OCI-LY1 (cell line): ENCODE results near the gene VPS37C.

Source experiments
- H2AFZ ChIP-seq: fragments of 200-600 bp; sonication (generic), shearing (Covaris generic); 2 replicates; pipeline ENCODE4 v1.6.0; 2014; ENCODE audit warnings: antibody characterized with exemption, mild to moderate bottlenecking, low read length
- H3F3A ChIP-seq: fragments of 200-600 bp; sonication (generic), shearing (Covaris generic); 2 replicates; pipeline ENCODE4 v1.6.0; 2014; ENCODE audit warnings: mild to moderate bottlenecking, antibody characterized with exemption, low read length, moderate library complexity; ENCODE audit not compliant: insufficient read depth
- H3K27ac ChIP-seq: fragments of 200-600 bp; sonication (generic); 2 replicates; pipeline ENCODE4 v1.5.1; 2014; ENCODE audit warnings: low read length, mixed run types, mild to moderate bottlenecking, low read depth; ENCODE audit not compliant: poor library complexity, severe bottlenecking
- H3K27me3 ChIP-seq: fragments of 200-600 bp; sonication (generic); 2 replicates; pipeline ENCODE4 v1.6.0; 2014; ENCODE audit warnings: antibody characterized with exemption, mild to moderate bottlenecking, low read length, moderate library complexity; ENCODE audit not compliant: insufficient read depth
- H3K36me3 ChIP-seq: fragments of 200-600 bp; sonication (generic); 2 replicates; pipeline ENCODE4 v1.6.1; 2014; ENCODE audit warnings: mild to moderate bottlenecking, antibody characterized with exemption, low read length, moderate library complexity, mixed read lengths; ENCODE audit not compliant: insufficient read depth
- H3K4me1 ChIP-seq: fragments of 200-600 bp; sonication (generic); 2 replicates; pipeline ENCODE4 v1.5.1; 2014; ENCODE audit warnings: mild to moderate bottlenecking, low read length, moderate library complexity; ENCODE audit not compliant: insufficient read depth, severe bottlenecking
- H3K4me2 ChIP-seq: fragments of 200-600 bp; sonication (generic), shearing (Covaris generic); 2 replicates; pipeline ENCODE4 v1.6.1; 2014; ENCODE audit warnings: low read length
- H3K4me3 ChIP-seq: fragments of 200-600 bp; sonication (generic); 2 replicates; pipeline ENCODE4 v1.5.1; 2014; ENCODE audit warnings: low read length, low read depth, mild to moderate bottlenecking, mixed read lengths; ENCODE audit not compliant: poor library complexity, severe bottlenecking
- H3K79me2 ChIP-seq: fragments of 200-600 bp; shearing (Covaris generic); 2 replicates; pipeline ENCODE4 v1.6.1; 2016; ENCODE audit warnings: mixed run types, low read length, mixed read lengths; ENCODE audit not compliant: insufficient read depth
- H3K9ac ChIP-seq: fragments of 200-600 bp; sonication (generic), shearing (Covaris generic); 2 replicates; pipeline ENCODE4 v1.6.1; 2014; ENCODE audit warnings: mild to moderate bottlenecking, low read length, mixed read lengths
- H3K9me2 ChIP-seq: fragments of 200-600 bp; sonication (generic), shearing (Covaris generic); 2 replicates; pipeline ENCODE4 v1.6.1; 2014; ENCODE audit warnings: low read depth, mild to moderate bottlenecking, low read length, mixed read lengths
- H3K9me3 ChIP-seq: fragments of 200-600 bp; shearing (Covaris generic); 2 replicates; pipeline ENCODE4 v1.6.1; 2014; ENCODE audit warnings: low read length, mixed read lengths
- H4K20me1 ChIP-seq: fragments of 200-600 bp; sonication (generic), shearing (Covaris generic); 2 replicates; pipeline ENCODE4 v1.6.0; 2016; ENCODE audit warnings: mild to moderate bottlenecking, low read length; ENCODE audit not compliant: insufficient read depth
- CTCF ChIP-seq: fragments of 200-600 bp; sonication (generic), shearing (Covaris generic); IDR thresholded peaks from 2 replicates; pipeline ENCODE4 v1.5.1; 2017; ENCODE audit warnings: mild to moderate bottlenecking, antibody characterized with exemption, low read length, moderate library complexity, mixed read lengths
- EZH2 ChIP-seq: fragments of 200-600 bp; sonication (generic), shearing (Covaris generic); IDR thresholded peaks from 2 replicates; pipeline ENCODE4 v1.8.0; 2017; ENCODE audit warnings: borderline replicate concordance, mixed run types, mild to moderate bottlenecking, antibody characterized with exemption, low read length, moderate library complexity, mixed read lengths

The VPS37C gene

DNA sequence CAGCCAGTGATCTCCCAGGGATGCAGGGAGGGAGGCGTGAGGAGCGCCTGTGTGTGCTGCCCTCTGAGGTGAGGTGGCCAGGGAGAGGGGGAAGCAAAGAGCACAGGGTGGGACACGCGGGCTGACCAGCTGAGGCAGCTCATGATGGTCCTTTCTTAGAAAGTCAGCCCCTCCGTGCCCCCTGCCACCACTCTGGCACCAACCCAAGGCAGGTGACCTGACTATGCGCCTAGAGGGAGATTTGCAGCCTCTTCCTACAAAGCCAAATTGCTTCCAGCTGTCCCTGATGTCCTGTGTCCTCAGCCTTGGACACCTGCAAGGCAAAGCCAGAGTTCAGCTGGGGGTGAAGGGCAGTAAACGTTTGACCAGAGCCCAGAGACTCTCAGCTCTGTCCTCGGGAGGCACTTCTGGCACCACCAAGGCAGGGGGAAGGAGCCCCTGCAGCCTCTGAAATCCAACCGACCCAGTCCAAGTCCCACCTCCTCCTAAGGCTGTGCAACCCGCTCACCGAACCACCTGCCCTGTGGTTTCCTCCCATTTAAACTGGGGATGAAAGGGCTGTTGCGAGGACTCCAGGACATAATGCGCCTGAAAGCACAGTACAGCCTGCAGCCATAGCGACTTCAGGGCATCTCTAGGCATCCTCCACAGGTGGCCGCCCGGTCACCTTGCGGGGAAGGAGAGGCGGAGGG is 32.1 kb downstream of the VPS37C start:
- Histone ChIP-seq H2AFZ (no peak overlapping the region), H3K4me1 (peaks cover 10% of the 10 kb centered on the region), H3K27ac (no peak overlapping the region)

GRCh38 chr11:61127991-61128390 is 33.2 kb downstream of the VPS37C start:
- Histone ChIP-seq H3K36me3 (no peaks in the 10 kb centered on the region), H3K79me2 (no peaks in the 10 kb centered on the region), H3K27ac (no peak overlapping the region), H4K20me1 (no peaks in the 10 kb centered on the region), H2AFZ (no peak overlapping the region), H3K27me3 (no peaks in the 10 kb centered on the region), H3K4me2 (no peak overlapping the region), H3F3A (no peaks in the 10 kb centered on the region), H3K9me2 (no peaks in the 10 kb centered on the region), H3K9ac (no peak overlapping the region), H3K4me3 (no peak overlapping the region), H3K9me3 (no peaks in the 10 kb centered on the region), H3K4me1 (peaks cover 10% of the 10 kb centered on the region)
- TF ChIP-seq EZH2 (no peak), CTCF (no peak)

More for the DNA sequence above, 32.1 kb downstream of the VPS37C start:
- Histone ChIP-seq H3K9me2 (no peaks in the 10 kb centered on the region), H3F3A (no peaks in the 10 kb centered on the region), H3K9ac (no peak overlapping the region), H4K20me1 (no peaks in the 10 kb centered on the region), H3K4me2 (no peak overlapping the region), H3K27me3 (no peaks in the 10 kb centered on the region), H3K9me3 (no peaks in the 10 kb centered on the region), H3K79me2 (no peaks in the 10 kb centered on the region), H3K4me3 (no peak overlapping the region), H3K36me3 (no peaks in the 10 kb centered on the region)
- TF ChIP-seq EZH2 (no peak), CTCF (no peak)

DNA sequence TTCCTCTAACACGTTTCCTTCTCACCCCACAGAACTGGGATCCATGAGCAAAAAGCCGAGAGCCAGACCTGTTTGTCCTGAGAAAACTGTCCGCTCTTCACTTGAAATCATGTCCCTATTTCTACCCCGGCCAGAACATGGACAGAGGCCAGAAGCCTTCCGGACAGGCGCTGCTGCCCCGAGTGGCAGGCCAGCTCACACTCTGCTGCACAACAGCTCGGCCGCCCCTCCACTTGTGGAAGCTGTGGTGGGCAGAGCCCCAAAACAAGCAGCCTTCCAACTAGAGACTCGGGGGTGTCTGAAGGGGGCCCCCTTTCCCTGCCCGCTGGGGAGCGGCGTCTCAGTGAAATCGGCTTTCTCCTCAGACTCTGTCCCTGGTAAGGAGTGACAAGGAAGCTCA is 35.0 kb downstream of the VPS37C start:
- Histone ChIP-seq H3K9me3 (no peaks in the 10 kb centered on the region), H3K27ac (no peak overlapping the region), H3K79me2 (no peaks in the 10 kb centered on the region), H3K27me3 (no peaks in the 10 kb centered on the region), H2AFZ (no peak overlapping the region), H4K20me1 (no peaks in the 10 kb centered on the region), H3K4me3 (no peak overlapping the region), H3F3A (no peaks in the 10 kb centered on the region), H3K36me3 (no peaks in the 10 kb centered on the region), H3K9me2 (no peaks in the 10 kb centered on the region), H3K4me2 (no peak overlapping the region), H3K9ac (no peak overlapping the region), H3K4me1 (peaks cover 10% of the 10 kb centered on the region)
- TF ChIP-seq EZH2: no peak
- TF ChIP-seq CTCF: no peak
